HG02571 (cell line): ENCODE results near the gene PLXNA4.

Experiments used
- ATAC-seq: cut with Tn5 transposase; IDR thresholded peaks from one replicate; pipeline ENCODE4 v1.9.1; 2021; ENCODE audit warnings: mild to moderate bottlenecking, moderate library complexity; ENCODE audit not compliant: unreplicated experiment

The PLXNA4 gene

GRCh38 chr7:132564849-132565248, 11.4 kb downstream of the PLXNA4 start:
- no peak for ATAC-seq

GRCh38 chr7:132564090-132564489, 12.2 kb downstream of the PLXNA4 start:
- ATAC-seq, result no peak

GRCh38 chr7:132562690-132563089, 13.6 kb downstream of the PLXNA4 start:
- no peak for ATAC-seq

GRCh38 chr7:132561763-132562162, 14.5 kb downstream of the PLXNA4 start:
- ATAC-seq, result no peak

- no peak for ATAC-seq
These were observed 15.3 kb downstream of the PLXNA4 start for GRCh38 chr7:132560825-132561529.

- no peak for ATAC-seq
These were observed 16.2 kb downstream of the PLXNA4 start for GRCh38 chr7:132560105-132560504.

- ATAC-seq, result no peak
These were observed 17.5 kb downstream of the PLXNA4 start for GRCh38 chr7:132558815-132559214.

- no peak for ATAC-seq
These were observed 18.7 kb downstream of the PLXNA4 start for GRCh38 chr7:132557489-132558044.

GRCh38 chr7:132554446-132554845, 21.8 kb downstream of the PLXNA4 start:
- no peak for ATAC-seq

- ATAC-seq, result no peak
These were observed 23.2 kb downstream of the PLXNA4 start for GRCh38 chr7:132553031-132553430.

GRCh38 chr7:132551886-132552285, 24.4 kb downstream of the PLXNA4 start:
- no peak for ATAC-seq

GRCh38 chr7:132551439-132551838, 24.8 kb downstream of the PLXNA4 start:
- no peak for ATAC-seq

GRCh38 chr7:132548489-132549078, 27.7 kb downstream of the PLXNA4 start:
- no peak for ATAC-seq

- ATAC-seq, result no peak
These were observed 28.4 kb downstream of the PLXNA4 start for GRCh38 chr7:132547821-132548220.

- no peak for ATAC-seq
These were observed 29.7 kb downstream of the PLXNA4 start for GRCh38 chr7:132546366-132547127.

GRCh38 chr7:132545756-132546155, 30.5 kb downstream of the PLXNA4 start:
- no peak for ATAC-seq

- ATAC-seq, result no peak
These were observed 31.3 kb downstream of the PLXNA4 start for GRCh38 chr7:132544999-132545398.

- ATAC-seq, result no peak
These were observed 32.2 kb downstream of the PLXNA4 start for GRCh38 chr7:132544025-132544424.

- no peak for ATAC-seq
These were observed 33.4 kb downstream of the PLXNA4 start for GRCh38 chr7:132542895-132543294.

- ATAC-seq, result no peak
These were observed 34.6 kb downstream of the PLXNA4 start for GRCh38 chr7:132541656-132542055.

GRCh38 chr7:132537456-132538145, 38.7 kb downstream of the PLXNA4 start:
- no peak for ATAC-seq
